ENCODE data around the gene PNRC1.

The PNRC1 gene

DNA sequence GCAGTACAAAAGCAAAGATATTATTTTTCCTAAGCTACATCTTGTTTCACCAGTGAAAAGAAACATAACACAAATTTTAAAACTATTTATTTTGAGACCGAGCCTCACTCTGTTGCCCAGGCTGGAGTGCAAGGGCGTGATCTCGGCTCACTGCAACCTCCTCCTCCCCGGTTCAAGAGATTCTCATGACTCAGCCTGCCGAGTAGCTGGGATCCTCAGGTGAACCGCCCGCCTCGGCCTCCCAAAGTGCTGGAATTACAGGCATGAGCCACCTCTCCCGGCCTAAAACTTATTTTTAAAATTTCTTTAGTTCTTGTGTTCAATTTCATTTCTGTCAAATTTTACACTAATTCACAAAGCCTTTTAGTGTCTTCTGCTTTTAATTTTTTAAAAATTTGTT, 31.4 kb downstream of the PNRC1 start:
- H3K4me1 ChIP-seq: no peaks in the 10 kb centered on the region
- H3K9me3 ChIP-seq: no peaks in the 10 kb centered on the region
- DNase-seq: no peak
- no peaks in the 10 kb centered on the region for H3K36me3 ChIP-seq
- TF ChIP-seq, protein P1, sequence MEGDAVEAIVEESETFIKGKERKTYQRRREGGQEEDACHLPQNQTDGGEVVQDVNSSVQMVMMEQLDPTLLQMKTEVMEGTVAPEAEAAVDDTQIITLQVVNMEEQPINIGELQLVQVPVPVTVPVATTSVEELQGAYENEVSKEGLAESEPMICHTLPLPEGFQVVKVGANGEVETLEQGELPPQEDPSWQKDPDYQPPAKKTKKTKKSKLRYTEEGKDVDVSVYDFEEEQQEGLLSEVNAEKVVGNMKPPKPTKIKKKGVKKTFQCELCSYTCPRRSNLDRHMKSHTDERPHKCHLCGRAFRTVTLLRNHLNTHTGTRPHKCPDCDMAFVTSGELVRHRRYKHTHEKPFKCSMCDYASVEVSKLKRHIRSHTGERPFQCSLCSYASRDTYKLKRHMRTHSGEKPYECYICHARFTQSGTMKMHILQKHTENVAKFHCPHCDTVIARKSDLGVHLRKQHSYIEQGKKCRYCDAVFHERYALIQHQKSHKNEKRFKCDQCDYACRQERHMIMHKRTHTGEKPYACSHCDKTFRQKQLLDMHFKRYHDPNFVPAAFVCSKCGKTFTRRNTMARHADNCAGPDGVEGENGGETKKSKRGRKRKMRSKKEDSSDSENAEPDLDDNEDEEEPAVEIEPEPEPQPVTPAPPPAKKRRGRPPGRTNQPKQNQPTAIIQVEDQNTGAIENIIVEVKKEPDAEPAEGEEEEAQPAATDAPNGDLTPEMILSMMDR (IDR thresholded peaks at IDR 0.05; ENCODE audit: low read depth, low read length): no peak
- no peak overlapping the region for H3K4me3 ChIP-seq (ENCODE audit: low read depth, low read length)
- no peaks in the 10 kb centered on the region for H3K27me3 ChIP-seq

GRCh38 chr6:89116702-89117101, 36.2 kb downstream of the PNRC1 start:
- Histone ChIP-seq H3K9me3 (no peaks in the 10 kb centered on the region), H3K4me1 (no peaks in the 10 kb centered on the region), H3K4me3 (ENCODE audit: low read depth, low read length) (peak overlapping the region; percentile 75), H3K27me3 (no peaks in the 10 kb centered on the region), H3K36me3 (peaks cover 4% of the 10 kb centered on the region; the same call in 1 of the 2 replicates)
- TF ChIP-seq, protein P1 (IDR thresholded peaks at IDR 0.05; ENCODE audit: low read depth, low read length): no peak
- no peak for DNase-seq

DNA sequence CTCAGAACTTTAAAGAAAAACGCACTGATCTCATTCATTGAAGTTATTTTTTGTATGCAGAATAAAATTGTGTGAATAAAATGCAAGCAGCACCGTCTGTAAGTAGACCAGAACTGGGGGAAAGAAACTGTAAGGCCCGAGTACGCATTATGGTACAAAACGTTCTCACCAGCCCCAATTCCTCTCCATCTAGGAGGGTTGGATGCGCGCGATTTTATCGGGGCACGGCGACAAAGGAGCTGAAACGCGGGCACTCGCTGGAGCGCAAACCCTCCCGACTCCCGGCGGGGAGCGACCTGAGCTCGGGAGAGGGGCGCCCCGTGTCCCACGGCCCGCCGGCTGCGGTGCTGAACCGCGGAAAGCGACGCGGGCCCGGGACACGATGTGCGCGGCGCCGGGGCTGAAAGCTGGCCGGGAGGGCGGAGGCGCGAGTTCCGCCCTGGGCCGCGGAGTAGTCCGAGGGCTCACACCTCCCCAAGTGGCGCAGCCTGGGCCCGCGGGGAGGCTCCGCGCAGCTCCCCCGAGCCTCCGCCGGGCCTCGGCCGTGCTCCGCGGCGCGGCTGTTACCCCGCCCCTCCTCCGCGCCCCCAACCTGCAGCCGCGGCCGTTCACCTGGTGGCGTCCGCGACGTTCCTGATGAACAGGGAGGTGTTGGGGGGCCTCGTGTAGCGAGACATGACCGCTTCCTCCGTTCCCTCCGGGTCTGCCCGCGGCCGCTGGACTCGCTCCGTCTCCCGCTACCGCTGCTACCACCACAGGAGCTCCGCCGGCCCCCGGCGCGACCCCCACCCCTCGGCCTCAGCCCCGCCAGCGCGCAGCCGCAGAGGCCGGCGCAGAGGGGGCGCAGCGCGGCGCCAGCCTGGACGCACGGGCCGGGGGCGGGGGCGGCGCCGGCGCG, 36.9 kb downstream of the PNRC1 start, which contains the start of gene SRSF12:
Gene SRSF12 (minus strand): TSS at position 861 of the 898 bp plus-strand sequence. CDS start 184 bp downstream, at position 677.
- Histone ChIP-seq H3K4me3 (ENCODE audit: low read depth, low read length) (peak within 1 kb of the TSS; percentile 75), H3K27me3 (no peaks in the 10 kb centered on the region), H3K36me3 (peaks cover 4% of the 10 kb centered on the region; the same call in 1 of the 2 replicates), H3K4me1 (no peaks in the 10 kb centered on the region), H3K9me3 (no peaks in the 10 kb centered on the region)
- DNase-seq: peak; percentile 52
- TF ChIP-seq, protein P1 (IDR thresholded peaks at IDR 0.05; ENCODE audit: low read depth, low read length): no peak

DNA sequence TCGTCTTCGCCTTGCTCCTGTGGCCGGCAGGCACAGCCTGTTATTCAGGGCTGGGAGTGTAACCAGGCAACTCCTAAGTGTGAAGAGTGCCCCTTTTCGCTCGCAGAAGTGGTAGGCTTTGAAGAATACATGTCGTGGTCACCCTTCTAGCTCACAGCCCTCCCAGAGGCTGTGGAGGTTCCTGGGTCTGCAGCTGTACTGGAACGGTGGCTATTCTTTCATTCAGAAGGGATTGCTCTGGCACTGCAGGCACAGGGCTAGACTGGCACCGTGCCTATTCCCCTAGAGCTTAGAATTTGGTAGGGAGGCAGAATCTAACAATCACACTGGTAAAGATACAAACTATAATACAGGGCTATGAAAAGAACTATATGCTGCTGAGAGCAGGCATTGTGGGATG, 38.4 kb downstream of the PNRC1 start:
- no peaks in the 10 kb centered on the region; the same call in 1 of the 2 replicates for H3K4me1 ChIP-seq
- no peaks in the 10 kb centered on the region for H3K9me3 ChIP-seq
- DNase-seq: no peak
- H3K36me3 ChIP-seq: peaks cover 4% of the 10 kb centered on the region; the same call in 1 of the 2 replicates
- TF ChIP-seq, protein P1 (IDR thresholded peaks at IDR 0.05; ENCODE audit: low read depth, low read length): no peak
- no peaks in the 10 kb centered on the region for H3K27me3 ChIP-seq
- no peak overlapping the region for H3K4me3 ChIP-seq (ENCODE audit: low read depth, low read length)

GRCh38 chr6:89120371-89120770, 39.8 kb downstream of the PNRC1 start:
- Histone ChIP-seq H3K4me1 (no peaks in the 10 kb centered on the region; the same call in 1 of the 2 replicates), H3K36me3 (peaks cover 4% of the 10 kb centered on the region; the same call in 1 of the 2 replicates), H3K4me3 (ENCODE audit: low read depth, low read length) (no peak overlapping the region), H3K9me3 (no peaks in the 10 kb centered on the region), H3K27me3 (no peaks in the 10 kb centered on the region)
- TF ChIP-seq, protein P1 (IDR thresholded peaks at IDR 0.05; ENCODE audit: low read depth, low read length): no peak
- DNase-seq: no peak

GRCh38 chr6:89121934-89122333, 41.4 kb downstream of the PNRC1 start:
- TF ChIP-seq, protein P1 (IDR thresholded peaks at IDR 0.05; ENCODE audit: low read depth, low read length): no peak
- Histone ChIP-seq H3K4me1 (no peaks in the 10 kb centered on the region; the same call in 1 of the 2 replicates), H3K9me3 (no peaks in the 10 kb centered on the region)

More at GRCh38 chr6:89121934-89122333, 41.4 kb downstream of the PNRC1 start:
- no peak for DNase-seq
- Histone ChIP-seq H3K36me3 (peaks cover 4% of the 10 kb centered on the region; the same call in 1 of the 2 replicates), H3K4me3 (ENCODE audit: low read depth, low read length) (no peak overlapping the region), H3K27me3 (no peaks in the 10 kb centered on the region)
